ENCODE data around the gene NAP1L4.
"Not testable (repeated sequence)": the region's sequence is repeated elsewhere in the genome, so short reads cannot be mapped to it uniquely, and the experiment has no call there.

NAP1L4 gene

DNA sequence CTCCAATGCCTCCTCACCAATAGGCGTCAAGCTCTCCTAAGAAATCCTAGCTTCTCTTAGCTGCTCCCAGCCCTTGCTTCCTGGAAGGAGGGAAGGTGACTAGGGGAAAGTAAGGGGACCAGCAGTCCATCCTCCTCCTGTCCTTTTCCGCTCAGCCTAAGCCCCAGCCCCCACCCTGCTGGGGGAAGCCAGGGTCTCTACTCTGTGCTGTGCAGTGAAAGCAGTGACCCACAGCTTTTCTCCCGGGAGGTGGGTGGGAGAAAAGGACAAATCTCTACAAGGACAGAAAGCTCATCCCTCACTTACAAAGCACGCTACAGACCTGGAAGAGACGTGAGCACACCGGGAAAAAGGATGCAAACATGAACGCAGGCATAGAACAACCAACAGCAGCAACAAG is 32.0 kb downstream of the NAP1L4 start:
- DNase-seq (ENCODE audit: low read depth in 2 of 2) = no peak

DNA sequence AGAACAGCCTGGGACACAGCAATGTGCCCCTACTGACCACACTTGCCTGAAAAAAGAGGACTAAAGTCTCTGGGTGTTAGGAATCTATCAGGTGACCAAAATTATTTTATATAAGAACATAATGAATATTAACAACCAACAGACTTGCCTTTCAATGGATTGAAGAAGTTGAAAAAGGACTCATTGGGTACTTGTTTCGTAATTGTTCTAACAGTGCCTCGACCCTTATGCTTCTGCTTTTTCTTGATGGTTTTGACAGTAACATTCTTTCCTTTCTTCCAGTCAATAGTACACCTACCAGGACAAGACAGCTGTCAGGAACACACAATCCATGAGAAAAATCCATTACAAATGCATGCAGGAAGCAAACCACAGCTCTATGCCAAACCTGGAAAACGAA is 33.9 kb downstream of the NAP1L4 start:
- DNase-seq (ENCODE audit: low read depth in 2 of 2) = no peak

DNA sequence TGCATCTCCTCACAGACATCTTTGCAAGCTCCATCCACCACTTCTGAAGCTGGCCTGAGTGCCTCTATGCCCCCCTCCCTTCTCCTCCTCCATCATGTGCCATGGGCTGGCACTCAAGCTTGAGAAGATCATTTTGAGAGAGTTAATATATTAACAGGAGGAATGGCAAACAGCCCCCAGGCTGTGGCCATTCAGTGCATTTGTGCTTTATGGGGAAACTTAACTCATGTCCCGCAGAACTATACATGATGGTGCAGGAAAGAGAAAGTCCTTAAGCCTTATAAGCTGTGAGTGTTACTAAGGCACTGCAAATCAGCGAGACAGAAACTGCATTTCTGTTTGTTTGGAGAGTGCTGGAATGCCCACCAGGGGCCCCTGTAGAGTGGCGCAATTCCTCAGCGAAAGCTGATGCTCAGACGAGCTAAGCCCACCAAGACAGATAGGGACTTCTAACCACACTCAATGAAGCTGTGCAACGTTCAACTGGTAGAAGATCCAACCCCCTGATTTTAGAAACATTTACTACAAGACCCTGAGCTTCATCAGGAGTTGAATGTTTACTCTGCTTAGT is 36.1 kb downstream of the NAP1L4 start:
- no peak for DNase-seq (ENCODE audit: low read depth in 2 of 2)

DNA sequence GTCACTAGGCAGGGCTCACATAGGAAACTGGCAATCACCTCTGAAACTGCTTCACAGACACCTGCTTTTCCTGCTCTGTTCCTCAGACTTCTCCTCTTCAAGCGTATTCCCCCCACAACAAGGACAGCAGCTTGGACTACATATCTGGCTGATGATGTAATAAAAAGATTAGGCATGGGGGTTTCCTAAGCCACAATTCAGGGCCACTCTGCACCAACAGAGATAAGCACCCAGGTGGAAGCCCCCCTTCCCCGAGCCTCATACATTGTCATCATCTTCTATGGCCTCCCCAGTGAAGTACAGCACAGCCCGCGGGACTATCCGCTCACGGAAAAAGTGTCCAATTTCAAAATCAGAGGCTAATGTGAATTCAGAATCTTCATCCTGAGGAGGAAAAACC is 37.9 kb downstream of the NAP1L4 start:
- no peak for DNase-seq (ENCODE audit: low read depth in 2 of 2)

DNA sequence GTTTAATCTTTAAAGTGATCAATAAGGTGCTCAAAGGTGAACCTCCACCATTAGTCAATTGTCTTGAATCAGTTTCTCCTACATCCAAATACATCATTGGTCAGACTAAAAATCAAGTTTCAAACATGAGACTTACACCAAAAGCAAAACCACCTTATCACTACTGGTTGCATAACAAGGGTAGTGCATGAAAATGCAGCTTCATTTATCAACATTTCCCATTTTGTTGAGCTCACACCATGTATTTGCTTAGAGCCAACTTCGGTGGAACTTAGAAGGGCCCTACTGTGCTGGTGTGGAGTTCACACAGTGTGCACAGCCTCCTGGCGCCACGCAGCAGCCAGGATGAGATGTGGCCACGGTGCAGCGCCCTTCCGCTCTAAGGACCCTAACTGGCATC is 39.8 kb downstream of the NAP1L4 start:
- DNase-seq (ENCODE audit: low read depth in 2 of 2) = no peak

DNA sequence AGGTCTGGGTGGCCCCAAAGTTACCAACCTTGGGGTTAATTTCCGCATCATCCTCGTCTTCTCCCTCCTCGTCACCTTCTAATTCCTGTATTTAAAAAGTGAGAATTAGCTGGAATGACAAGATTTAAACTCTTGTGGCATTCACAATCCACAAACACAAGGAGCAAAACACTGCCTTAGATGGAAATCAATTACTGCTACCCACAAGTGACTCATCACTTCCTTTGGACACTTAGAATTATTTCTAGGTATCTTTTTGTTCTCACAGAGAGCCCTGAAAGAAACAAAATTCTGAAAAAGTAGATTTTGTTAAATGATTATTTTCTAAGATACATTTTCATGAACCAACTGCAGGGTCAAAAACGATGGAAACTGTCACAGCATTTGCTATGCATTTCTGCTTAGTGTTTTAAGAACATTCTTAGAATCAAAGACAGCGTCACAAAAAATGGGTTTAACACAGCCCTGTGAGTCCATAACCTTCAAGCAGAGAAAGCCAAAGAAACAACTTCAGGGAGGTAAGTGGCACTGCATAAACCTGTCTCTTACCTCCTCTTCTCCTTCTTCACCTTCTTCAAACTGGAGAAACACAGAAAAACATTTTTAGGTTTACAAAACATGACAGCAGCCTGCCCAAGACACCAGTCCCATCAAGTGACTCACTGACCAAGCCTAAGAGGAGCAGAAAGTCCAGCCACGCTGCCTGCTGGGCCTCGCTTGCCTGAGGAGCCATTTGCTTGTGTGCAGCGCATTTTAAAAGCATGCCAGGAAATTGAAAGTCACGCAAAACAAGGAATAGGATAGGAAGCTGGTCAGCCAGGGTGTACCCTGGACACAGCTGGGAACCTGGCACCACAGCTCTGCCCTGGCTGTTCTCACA is 40.7 kb downstream of the NAP1L4 start:
- DNase-seq (ENCODE audit: low read depth in 2 of 2) = no peak

DNA sequence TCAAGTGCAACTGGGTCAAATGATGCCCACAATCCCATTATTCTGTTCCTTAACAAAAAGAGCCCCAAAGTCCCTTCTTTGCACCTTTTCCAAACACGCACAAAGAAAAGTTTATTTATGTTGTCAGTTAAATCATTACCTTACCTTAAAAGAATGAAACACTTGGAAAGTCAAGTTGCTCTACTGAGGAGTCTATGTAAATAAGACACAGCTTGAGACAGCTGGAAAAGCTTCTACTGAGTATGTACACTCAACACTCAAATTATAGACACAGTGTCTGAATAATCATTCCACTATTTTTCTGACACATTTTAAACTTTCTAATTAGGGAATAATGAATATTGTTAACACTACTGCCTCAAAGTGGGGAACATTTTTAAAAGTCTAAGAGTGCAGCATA is 41.3 kb downstream of the NAP1L4 start:
- no peak for DNase-seq (ENCODE audit: low read depth in 2 of 2)

DNA sequence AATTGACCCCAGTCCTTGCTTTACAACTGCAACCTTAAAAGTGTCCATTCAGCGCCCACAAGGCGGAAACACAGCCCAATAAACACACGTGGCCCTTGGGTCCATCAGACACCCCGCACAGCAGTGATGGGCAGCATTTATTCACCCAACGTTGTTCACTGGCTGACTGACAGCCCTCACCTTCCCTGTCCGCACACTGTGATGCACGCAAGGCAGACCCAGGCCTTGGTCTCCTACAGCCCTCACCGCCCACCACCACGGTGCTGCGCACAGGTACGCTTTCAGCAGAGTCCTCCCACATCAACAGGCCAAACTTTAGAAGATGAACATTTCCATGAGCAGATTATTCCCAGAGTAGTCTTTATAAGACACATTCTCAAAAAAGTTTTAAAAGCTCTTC is 42.2 kb downstream of the NAP1L4 start:
- no peak for DNase-seq (ENCODE audit: low read depth in 2 of 2)

DNA sequence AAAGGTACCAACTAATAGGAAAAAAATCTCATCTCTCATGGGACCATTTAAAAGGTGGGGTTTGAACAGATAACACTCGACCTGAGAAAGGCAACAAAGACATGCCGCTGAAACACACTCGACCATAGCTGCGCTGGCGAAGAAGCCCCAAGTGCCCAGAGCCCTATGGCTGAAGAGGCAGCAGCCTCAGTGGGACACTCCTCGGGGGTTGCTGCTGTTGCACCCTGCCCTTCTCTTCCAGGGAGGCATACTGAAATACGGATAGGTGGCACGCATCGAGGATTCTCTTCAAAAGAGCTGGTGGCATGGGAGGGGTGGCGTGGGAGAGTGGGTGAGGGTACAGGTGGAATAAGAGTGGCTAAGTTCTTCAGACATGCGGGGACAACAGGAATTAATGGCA is 44.4 kb downstream of the NAP1L4 start:
- DNase-seq (ENCODE audit: low read depth in 2 of 2) = no peak

DNA sequence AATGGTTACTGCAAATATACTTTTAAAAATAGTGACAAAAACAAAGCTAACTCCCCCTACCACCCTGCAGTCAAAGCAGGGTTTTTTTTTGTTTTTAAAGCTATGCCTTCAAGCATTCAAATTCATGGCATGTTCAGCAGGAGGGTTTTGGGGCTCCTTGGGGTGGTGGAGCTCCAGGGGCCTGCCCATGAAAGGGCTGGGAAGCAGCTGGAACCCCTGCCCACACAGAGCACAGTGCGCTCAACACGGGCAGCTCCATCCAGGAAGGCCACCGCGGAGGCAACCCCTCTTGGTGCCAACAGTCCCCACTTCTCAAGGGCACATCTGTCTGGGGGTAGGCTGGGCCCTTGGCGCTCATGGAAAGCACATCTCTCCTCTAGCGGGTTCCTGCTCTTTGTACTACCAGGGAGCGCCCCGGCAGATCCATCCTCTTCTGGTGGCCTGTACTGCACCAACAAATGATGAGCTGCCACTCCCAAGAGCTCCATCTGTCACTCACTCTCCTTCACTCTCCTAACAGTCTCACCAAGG is 46.3 kb downstream of the NAP1L4 start:
- DNase-seq (ENCODE audit: low read depth in 2 of 2) = no peak

DNA sequence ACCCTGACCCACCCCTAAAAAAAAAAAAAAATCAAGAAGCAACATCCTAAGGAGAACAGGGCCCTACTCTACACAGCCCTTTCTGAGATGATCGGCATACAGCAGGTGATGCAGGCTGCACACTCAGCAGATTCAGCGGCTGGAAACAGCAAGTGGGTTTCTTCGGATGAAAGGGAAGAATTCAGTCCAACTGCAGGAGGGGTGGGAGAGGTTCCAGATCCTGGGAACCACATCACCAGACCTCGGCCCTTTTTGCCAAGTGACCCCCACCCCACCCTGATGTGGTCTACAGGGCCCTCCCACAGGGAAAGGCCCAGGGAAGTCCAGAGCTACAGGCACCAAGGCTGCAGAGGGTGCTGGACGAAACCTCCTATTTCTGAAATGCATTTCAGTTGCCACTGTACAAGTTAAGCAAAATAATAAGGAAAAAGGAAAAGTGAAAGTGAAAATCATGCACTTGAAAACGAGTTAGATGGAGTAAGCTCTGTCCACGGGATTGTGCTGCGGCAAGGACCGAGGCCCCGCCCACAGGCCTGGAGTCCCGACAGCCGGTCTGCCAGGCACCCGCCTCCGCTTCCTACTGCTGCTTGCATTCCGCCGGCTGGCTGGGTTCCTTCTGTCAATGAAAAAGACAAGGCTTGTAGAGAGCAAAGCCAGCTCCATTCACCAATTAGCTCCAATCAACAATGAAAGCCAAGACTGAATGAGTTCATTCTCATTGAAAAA is 46.9 kb downstream of the NAP1L4 start:
- peak in 1 of 2 donors; percentile 34 for DNase-seq (ENCODE audit: low read depth in 2 of 2)

DNA sequence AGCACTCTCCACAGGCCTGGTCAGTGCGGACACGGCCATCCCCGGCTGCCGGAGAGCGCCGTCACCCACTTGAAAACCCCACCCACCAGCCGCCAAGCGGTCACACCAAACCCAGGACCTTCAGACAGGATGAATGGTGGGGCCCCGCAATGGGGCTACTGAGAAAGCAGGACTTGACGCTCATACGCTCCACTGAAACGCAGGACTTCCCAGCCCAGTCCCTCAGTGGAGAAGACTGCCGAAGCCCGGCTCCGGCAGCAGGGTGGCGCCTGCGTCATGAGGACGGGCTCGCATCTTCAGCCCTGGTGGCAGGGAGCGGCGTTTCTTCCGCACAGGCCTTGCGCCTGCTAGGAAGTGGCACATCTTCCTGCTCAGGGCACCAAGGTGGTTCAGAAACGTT is 47.6 kb downstream of the NAP1L4 start:
- DNase-seq (ENCODE audit: low read depth in 2 of 2) = no peak

DNA sequence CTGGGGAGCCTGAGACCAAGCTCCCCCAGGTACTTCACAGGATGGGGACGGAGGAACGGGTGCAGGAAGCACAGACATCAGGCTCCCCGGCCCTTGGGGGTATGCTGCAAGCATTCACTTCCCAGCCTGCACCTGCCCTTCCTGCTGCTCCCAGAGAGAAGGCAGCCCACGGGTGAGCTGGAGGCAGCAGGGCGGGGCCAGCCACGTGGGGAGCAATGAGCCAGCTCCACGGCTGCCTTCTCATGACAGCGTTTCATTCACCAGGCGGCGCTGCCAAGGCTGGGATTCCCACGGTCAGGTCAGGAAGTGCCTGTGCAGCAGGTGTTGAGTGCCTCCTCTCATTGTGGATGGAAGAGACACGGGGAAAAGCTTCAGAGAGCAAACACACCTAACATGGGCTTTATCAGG is 48.4 kb downstream of the NAP1L4 start:
- no peak for DNase-seq (ENCODE audit: low read depth in 2 of 2)

DNA sequence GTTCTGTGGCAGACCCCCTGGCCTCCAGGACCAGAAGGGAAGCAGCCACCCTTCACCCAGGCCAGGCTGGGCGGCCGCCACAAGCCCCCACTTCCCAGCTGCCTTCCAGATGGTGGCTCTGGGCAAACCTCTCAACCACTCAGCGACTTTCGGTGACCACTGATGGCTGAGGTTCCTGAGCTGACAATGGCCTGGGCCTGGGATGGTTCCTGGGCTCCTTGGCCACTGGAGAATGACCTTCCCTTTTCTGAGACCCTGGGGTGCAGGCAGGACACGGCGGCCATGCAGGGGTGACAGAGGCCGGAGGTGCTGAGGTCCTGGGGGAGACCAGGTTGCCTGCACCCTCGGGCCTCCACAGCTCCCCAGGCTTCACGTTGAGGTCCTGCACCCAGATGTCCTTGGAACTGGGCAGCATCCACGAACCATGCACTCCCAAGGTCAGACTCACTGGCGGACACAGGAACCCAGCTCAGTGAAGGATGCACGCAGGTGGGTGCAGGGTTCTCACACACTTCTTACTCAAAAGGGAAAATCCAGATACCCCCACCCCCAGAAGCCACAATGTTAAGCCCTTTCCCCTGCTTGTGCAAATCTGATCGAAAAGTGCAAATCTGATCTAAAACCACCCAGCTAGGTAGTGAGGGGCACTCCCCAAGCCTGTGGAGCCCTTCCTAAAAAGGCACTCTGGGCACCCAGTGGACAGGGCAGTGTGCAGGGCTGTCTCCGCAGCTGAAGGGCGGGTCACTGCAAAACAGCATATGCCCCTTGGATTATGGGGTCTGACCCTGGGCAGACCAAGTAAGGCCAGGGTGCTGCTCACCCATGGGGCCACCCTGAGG is 49.0 kb downstream of the NAP1L4 start:
- no peak for DNase-seq (ENCODE audit: low read depth in 2 of 2)

DNA sequence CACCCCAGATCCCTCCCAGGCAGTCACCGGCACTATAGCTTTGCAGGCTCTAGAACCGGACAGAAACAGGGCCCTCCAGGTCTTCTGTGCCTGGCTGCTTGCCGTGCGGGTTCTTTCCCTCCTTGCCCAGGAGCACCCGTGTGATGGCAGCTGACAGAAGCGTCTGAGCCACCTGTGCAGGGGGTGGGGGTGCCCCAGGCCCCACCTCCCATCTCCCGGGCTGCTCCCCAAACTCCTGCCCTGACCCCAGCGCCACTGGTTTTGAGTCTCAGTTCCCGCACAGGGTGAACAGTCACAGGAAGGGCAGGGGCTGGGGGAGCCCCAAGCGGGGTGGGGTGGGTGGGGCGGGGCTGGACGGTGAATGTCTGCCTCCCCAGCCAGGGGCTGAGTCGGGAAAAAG is 49.7 kb downstream of the NAP1L4 start:
- no peak for DNase-seq (ENCODE audit: low read depth in 2 of 2)

DNA sequence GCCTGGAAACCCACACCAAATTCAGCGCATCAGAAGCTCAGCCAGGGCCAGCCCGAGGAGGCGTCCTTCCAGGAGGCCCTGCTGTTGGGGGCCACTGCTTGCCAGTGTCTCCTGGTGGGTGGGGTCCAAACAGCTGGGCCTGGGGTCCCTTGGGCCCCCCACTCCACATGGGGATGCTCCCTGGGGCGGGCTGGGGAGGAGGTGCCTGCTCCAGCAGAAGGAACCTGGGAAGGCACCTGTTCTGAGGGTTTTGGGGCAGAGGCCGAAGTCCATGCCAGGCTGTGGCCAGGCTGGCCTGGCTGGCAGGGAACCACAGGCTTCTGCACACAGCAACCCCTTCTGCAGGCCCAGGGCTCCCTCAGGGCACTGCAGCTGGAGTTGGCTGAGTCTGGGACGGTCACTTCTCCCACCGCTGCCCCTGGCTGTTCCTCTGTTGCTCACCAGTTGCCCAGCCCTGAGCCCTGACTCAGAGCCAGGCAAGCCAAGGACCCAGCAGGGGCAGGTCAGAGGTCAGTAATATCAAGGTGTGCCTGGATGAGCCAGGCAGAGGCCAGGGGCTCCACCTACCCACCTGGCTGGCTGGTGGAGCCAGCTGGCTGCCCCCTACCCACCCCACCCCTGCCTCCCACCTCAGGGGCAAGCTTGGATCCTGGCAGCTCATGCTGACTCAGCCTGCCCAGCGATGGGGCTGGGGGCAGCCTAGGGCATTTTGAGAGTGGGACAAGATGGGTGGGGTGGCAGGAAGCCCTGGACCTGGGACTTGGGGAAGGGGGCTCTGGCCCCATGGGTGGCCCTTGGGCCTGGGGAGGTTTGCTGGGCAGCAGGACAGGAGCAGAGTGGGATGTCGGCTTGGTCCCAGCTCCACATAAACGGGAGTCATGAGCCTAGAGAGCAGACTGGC is 51.0 kb downstream of the NAP1L4 start:
- no peak for DNase-seq (ENCODE audit: low read depth in 2 of 2)

DNA sequence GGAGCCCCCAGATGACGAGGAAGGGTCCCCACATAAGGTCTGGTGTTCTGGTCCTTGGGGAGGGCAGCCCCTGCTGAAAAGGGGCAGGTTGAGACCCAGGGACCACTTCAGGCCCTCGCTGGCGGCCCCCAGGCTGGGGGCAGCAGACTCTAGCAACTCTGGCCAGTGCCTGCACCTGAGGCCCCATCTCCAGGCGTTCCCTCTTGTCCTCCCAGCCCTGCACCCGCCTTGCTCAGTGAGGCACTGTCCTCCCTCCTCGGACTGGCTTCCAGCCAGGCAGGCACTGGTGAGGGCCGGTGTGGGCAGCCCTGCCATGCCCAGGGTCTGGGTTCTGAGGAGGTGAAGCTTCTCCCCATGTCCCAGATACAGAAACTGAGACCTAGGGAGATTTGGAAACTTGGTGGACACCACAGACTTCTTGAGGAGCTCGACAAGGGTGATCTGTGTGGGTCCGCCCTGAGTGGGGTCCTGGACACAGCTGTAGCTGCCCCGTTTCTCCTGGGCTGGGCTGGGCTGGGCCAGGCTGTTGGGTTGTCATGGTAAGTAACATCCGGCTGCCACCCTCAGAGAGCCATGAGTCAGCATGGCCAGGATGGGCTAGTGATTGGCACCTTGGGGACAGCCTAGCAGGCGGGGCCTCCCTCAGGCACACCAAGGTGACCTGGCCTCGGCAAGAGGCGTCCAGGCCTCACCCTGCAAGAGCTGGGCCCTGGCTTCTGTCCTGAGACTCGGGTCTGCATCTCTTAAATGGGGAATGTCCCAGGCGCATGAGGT is 51.8 kb downstream of the NAP1L4 start:
- DNase-seq (ENCODE audit: low read depth in 2 of 2) = no peak

DNA sequence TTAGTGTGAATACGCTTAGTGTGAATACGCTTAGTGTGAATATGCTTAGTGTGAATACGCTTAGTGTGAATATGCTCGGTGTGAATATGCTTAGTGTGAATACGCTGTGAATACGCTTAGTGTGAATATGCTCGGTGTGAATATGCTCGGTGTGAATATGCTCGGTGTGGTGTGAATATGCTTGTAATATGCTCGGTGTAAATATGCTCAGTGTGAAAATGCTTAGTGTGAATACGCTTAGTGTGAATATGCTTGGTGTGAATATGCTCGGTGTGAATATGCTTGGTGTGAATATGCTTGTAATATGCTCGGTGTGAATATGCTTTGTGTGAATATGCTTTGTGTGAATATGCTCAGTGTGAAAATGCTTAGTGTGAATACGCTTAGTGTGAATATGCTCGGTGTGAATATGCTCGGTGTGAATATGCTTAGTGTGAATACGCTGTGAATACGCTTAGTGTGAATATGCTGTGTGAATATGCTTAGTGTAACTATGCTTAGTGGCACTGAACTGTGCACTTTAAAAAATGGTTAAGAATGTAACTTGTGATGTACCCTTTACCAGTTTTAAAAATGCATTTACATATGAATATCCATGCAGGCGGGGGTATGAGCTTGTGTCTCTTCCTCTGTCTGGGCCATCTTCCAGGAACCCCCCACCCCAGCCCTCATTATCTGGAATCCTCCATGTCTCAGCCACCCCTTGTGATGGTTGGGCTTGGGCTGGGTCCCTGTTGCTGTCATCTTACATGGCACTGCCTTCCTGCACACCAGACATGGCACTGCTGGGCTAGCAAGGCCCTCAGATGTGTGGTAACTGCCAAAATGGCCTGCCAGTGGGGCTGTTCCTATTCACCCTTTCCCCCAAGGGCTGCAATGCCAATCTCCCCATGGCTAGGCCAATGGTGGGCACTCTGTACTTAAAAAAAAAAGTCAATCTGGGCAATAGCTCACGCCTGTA is 53.4 kb downstream of the NAP1L4 start:
- not testable (repeated sequence) for DNase-seq (ENCODE audit: low read depth in 2 of 2)
